ENCODE results near the gene SLC35G3. TPM values are rescaled to one million over a fixed set of nuclear protein-coding genes. Genes with fewer than 3 reads are reported as not detected.

SLC35G3 gene
- total and polyA plus RNA-seq, 2 of the 13 experiments (the other 11 are each of a cell fraction or from before 2014, with no cell fraction given), result not detected

DNA sequence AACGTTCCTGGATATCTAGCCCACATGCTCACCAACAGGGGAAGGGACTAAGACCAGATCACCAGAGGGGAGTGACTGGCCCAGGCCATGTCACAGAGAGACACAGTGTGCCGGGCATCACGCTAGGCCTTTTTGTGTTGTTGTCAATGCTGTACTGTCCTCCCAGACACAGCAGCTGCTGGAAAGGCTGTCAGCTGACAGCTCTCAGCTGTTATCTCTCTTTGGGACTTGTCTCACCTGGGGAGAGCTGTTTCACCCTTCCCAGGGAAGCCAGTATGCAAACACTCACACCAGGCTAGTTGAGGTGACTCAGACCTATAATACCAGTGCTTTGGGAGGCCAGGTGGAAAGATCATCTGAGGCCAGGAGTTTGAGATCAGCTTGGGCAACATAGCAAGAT, 27.1 kb downstream of the SLC35G3 start:
- Histone ChIP-seq H4K20me1 (ENCODE audit: insufficient read depth, low read length) (no peaks in the 10 kb centered on the region), H3K4me2 (ENCODE audit: low read depth, low read length) (no peak overlapping the region), H3K4me1 (ENCODE audit: insufficient read depth, low read length) (no peaks in the 10 kb centered on the region), H3K27ac (ENCODE audit: extremely low read length, insufficient read depth, low read length) (no peak overlapping the region), H2AFZ (ENCODE audit: low read length) (no peak overlapping the region), H3K9me3 (ENCODE audit: low read length) (no peaks in the 10 kb centered on the region), H3K4me3 (replicated peaks in 1 of 3; ENCODE audit: insufficient read depth in 1 of 3, low read depth in 2 of 3, low read length in 3 of 3) (no peak overlapping the region), H3K36me3 (replicated peaks in 1 of 2; ENCODE audit: control insufficient read depth in 1 of 2, insufficient read depth in 2 of 2, low read length in 2 of 2) (no peaks in the 10 kb centered on the region), H3K79me2 (ENCODE audit: insufficient read depth, low read length) (no peaks in the 10 kb centered on the region), H3K27me3 (ENCODE audit: control insufficient read depth in 1 of 2, insufficient read depth in 2 of 2, low read length in 2 of 2) (peaks cover 0 to 15% of the 10 kb centered on the region in 2 experiments; a peak in 4 of 5 replicates), H3K9ac (ENCODE audit: insufficient read depth, low read depth, low read length) (no peak overlapping the region)
- no TSS peak for BruUV-seq (replicated peaks)
- FAIRE-seq (no peak), ATAC-seq (no peak), DNase-seq (ENCODE audit: low spot score) (no peak)
- intact Hi-C loops (cut with micrococcal nuclease; ENCODE audit: unreplicated experiment) (no loop called here), in situ Hi-C loops (cut with HindIII; ENCODE audit: extremely low pct_ligation_motif_present, low pct_unique_long_range_greater_than_20kb) (no loop called here)
- CTCF ChIA-PET (ENCODE audit: low intra/inter-chr PET ratio, low total read pairs), result no interaction called here
- TF ChIP-seq PHF20 (CRISPR knock-in tag; IDR thresholded peaks at IDR 0.05), result no peak
- TF ChIP-seq, protein P1, sequence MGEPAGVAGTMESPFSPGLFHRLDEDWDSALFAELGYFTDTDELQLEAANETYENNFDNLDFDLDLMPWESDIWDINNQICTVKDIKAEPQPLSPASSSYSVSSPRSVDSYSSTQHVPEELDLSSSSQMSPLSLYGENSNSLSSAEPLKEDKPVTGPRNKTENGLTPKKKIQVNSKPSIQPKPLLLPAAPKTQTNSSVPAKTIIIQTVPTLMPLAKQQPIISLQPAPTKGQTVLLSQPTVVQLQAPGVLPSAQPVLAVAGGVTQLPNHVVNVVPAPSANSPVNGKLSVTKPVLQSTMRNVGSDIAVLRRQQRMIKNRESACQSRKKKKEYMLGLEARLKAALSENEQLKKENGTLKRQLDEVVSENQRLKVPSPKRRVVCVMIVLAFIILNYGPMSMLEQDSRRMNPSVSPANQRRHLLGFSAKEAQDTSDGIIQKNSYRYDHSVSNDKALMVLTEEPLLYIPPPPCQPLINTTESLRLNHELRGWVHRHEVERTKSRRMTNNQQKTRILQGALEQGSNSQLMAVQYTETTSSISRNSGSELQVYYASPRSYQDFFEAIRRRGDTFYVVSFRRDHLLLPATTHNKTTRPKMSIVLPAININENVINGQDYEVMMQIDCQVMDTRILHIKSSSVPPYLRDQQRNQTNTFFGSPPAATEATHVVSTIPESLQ (CRISPR knock-in tag; conservative IDR thresholded peaks at IDR 0.05), result no peak
- TF ChIP-seq ELF4 (CRISPR knock-in tag; IDR thresholded peaks at IDR 0.05; ENCODE audit: borderline replicate concordance), result no peak
- WGBS (ENCODE audit: low lambda C conversion rate), result 0% methylated on average over 1 of the region's 3 CpGs
- POLR2A ChIA-PET, result no interaction called here

DNA sequence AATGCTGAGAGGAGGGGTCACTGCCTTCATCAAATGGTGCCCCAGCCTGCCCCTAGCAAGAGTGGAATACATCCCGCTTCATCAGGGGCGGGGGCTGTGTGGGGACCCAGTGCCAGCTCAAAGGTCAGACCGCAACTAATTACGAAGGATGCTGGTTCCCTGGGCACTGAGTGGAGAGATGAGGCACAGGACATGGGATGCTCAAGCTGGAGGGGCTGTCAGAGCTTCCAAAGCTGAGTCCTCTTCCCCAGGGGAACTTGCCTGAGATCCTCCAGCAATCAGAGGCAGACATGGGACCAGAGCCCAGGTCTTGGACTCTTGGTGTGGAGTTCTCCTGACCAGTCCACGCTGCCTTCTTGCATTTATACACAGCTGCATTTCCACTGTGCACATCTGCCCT, 27.7 kb downstream of the SLC35G3 start:
- no peak for FAIRE-seq
- POLR2A ChIA-PET, result no interaction called here

More for the DNA sequence above, 27.7 kb downstream of the SLC35G3 start:
- H3K27me3 ChIP-seq (ENCODE audit: control insufficient read depth in 1 of 2, insufficient read depth in 2 of 2, low read length in 2 of 2), result peaks cover 0 to 21% of the 10 kb centered on the region in 2 experiments; a peak in 4 of 5 replicates
- H2AFZ ChIP-seq (ENCODE audit: low read length), result no peak overlapping the region
- no peaks in the 10 kb centered on the region for H4K20me1 ChIP-seq (ENCODE audit: insufficient read depth, low read length)
- TF ChIP-seq EED (CRISPR knock-in tag; IDR thresholded peaks at IDR 0.05) (no peak), KLF12 (CRISPR knock-in tag; IDR thresholded peaks at IDR 0.05; ENCODE audit: borderline replicate concordance) (no peak), ZEB1 (IDR thresholded peaks at IDR 0.05; ENCODE audit: insufficient replicate concordance, low read depth) (no peak), TGIF2 (CRISPR knock-in tag; IDR thresholded peaks at IDR 0.05) (no peak), NFE2L2 (IDR thresholded peaks at IDR 0.05; ENCODE audit: low read length) (no peak), ZNF232 (CRISPR knock-in tag; IDR thresholded peaks at IDR 0.05; ENCODE audit: borderline replicate concordance) (no peak), SRSF1 (optimal IDR thresholded peaks at IDR 0.05; ENCODE audit: low read depth, low read length) (no peak)
- TF ChIP-seq, protein P2, sequence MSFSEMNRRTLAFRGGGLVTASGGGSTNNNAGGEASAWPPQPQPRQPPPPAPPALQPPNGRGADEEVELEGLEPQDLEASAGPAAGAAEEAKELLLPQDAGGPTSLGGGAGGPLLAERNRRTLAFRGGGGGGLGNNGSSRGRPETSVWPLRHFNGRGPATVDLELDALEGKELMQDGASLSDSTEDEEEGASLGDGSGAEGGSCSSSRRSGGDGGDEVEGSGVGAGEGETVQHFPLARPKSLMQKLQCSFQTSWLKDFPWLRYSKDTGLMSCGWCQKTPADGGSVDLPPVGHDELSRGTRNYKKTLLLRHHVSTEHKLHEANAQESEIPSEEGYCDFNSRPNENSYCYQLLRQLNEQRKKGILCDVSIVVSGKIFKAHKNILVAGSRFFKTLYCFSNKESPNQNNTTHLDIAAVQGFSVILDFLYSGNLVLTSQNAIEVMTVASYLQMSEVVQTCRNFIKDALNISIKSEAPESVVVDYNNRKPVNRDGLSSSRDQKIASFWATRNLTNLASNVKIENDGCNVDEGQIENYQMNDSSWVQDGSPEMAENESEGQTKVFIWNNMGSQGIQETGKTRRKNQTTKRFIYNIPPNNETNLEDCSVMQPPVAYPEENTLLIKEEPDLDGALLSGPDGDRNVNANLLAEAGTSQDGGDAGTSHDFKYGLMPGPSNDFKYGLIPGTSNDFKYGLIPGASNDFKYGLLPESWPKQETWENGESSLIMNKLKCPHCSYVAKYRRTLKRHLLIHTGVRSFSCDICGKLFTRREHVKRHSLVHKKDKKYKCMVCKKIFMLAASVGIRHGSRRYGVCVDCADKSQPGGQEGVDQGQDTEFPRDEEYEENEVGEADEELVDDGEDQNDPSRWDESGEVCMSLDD (CRISPR knock-in tag; IDR thresholded peaks at IDR 0.05; ENCODE audit: borderline replicate concordance), result no peak
- TF ChIP-seq, protein P3, sequence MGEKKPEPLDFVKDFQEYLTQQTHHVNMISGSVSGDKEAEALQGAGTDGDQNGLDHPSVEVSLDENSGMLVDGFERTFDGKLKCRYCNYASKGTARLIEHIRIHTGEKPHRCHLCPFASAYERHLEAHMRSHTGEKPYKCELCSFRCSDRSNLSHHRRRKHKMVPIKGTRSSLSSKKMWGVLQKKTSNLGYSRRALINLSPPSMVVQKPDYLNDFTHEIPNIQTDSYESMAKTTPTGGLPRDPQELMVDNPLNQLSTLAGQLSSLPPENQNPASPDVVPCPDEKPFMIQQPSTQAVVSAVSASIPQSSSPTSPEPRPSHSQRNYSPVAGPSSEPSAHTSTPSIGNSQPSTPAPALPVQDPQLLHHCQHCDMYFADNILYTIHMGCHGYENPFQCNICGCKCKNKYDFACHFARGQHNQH (CRISPR knock-in tag; IDR thresholded peaks at IDR 0.05), result no peak
- no peaks in the 10 kb centered on the region for H3K4me1 ChIP-seq (ENCODE audit: insufficient read depth, low read length)
- no peaks in the 10 kb centered on the region for H3K36me3 ChIP-seq (replicated peaks in 1 of 2; ENCODE audit: control insufficient read depth in 1 of 2, insufficient read depth in 2 of 2, low read length in 2 of 2)
- no peak for ATAC-seq
- no TSS peak for BruUV-seq (replicated peaks)
- no peaks in the 10 kb centered on the region for H3K9me3 ChIP-seq (ENCODE audit: low read length)
- whole genome bisulfite sequencing (ENCODE audit: low lambda C conversion rate), result 10% methylated on average over 3 of the region's 5 CpGs
- H3K27ac ChIP-seq (ENCODE audit: extremely low read length, insufficient read depth, low read length), result no peak overlapping the region
- CTCF ChIA-PET (ENCODE audit: low intra/inter-chr PET ratio, low total read pairs), result no interaction called here
- H3K9ac ChIP-seq (ENCODE audit: insufficient read depth, low read depth, low read length), result no peak overlapping the region
- H3K79me2 ChIP-seq (ENCODE audit: insufficient read depth, low read length), result no peaks in the 10 kb centered on the region
- in situ Hi-C loops (cut with HindIII; ENCODE audit: extremely low pct_ligation_motif_present, low pct_unique_long_range_greater_than_20kb) (no loop called here), intact Hi-C loops (cut with micrococcal nuclease; ENCODE audit: unreplicated experiment) (no loop called here)
- DNase-seq (ENCODE audit: low spot score), result no peak
- no peak overlapping the region for H3K4me2 ChIP-seq (ENCODE audit: low read depth, low read length)
- no peak overlapping the region for H3K4me3 ChIP-seq (replicated peaks in 1 of 3; ENCODE audit: insufficient read depth in 1 of 3, low read depth in 2 of 3, low read length in 3 of 3)
